H1 (cell line): ENCODE data around the gene GAGE12D. TPM values are rescaled to one million over a fixed set of nuclear protein-coding genes. Genes with fewer than 3 reads are reported as not detected.
"Not testable (repeated sequence)": the region's sequence is repeated elsewhere in the genome, so short reads cannot be mapped to it uniquely, and the experiment has no call there.

Experiments
- CTCF ChIA-PET: fragments of 300-600 bp; sonication (Branson Sonifier 250); formaldehyde crosslinking; loops from one replicate; lab custom pipeline; 2021; ENCODE audit not compliant: partially characterized antibody; lab: Charles Lee
- POLR2A ChIA-PET: fragments of 300-600 bp; sonication (Branson Sonifier 250); formaldehyde crosslinking; loops from one replicate; lab custom pipeline; 2021; ENCODE audit warnings: inconsistent platforms; ENCODE audit not compliant: partially characterized antibody; lab: Charles Lee
- DNase-seq, 2 experiments: peaks; one replicate each; pipeline versions ENCODE4 v3.0.0 to v3.0.0-alpha.2; 2010 to 2022; ENCODE audit warnings: low spot score in 2 of 2, low read depth in 1 of 2, mixed read lengths in 1 of 2
- FAIRE-seq: peaks from 2 replicates; lab custom pipeline; 2011; peaks lifted over from hg19 to GRCh38; lab: Jason Lieb, UNC
- H2AFZ ChIP-seq: 2 replicates; pipeline ENCODE4 v1.8.1; 2012; ENCODE audit warnings: low read length, inconsistent platforms
- H2AK5ac ChIP-seq: 2 replicates; pipeline ENCODE4 v1.6.1; 2013; ENCODE audit warnings: low read depth, low read length
- H2BK120ac ChIP-seq: replicated peaks from 2 replicates; pipeline ENCODE3; 2013; ENCODE audit warnings: low read depth, low read length, inconsistent platforms
- H2BK12ac ChIP-seq: 2 replicates; pipeline ENCODE4 v1.6.1; 2013; ENCODE audit warnings: low read depth, low read length
- H2BK15ac ChIP-seq: 2 replicates; pipeline ENCODE4 v1.6.1; 2013; ENCODE audit warnings: low read length
- H2BK20ac ChIP-seq: 2 replicates; pipeline ENCODE4 v1.6.1; 2013; ENCODE audit warnings: low read length
- H2BK5ac ChIP-seq: 2 replicates; pipeline ENCODE4 v1.6.1; 2013; ENCODE audit warnings: low read depth, low read length
- H3K14ac ChIP-seq: 2 replicates; pipeline ENCODE4 v1.6.1; 2013; ENCODE audit warnings: inconsistent platforms; ENCODE audit not compliant: insufficient read length
- H3K18ac ChIP-seq: 2 replicates; pipeline ENCODE4 v1.6.1; 2013; ENCODE audit warnings: low read length; ENCODE audit errors: extremely low read depth
- H3K23ac ChIP-seq: 2 replicates; pipeline ENCODE4 v1.6.1; 2013; ENCODE audit warnings: inconsistent platforms; ENCODE audit not compliant: insufficient read length
- H3K23me2 ChIP-seq: 2 replicates; pipeline ENCODE4 v1.6.1; 2013; ENCODE audit warnings: low read depth, low read length
- H3K27ac ChIP-seq: 2 replicates; pipeline ENCODE4 v1.6.1; 2011; ENCODE audit warnings: low read depth, low read length, inconsistent platforms
- H3K27me3 ChIP-seq, 4 experiments: replicated peaks in 1 of 4; 1 replicate in 1 of 4; 2 replicates in 3 of 4; pipeline versions ENCODE4 v1.6.1 to v1.8.1; 2011 to 2013; ENCODE audit warnings: low read length in 3 of 4, mild to moderate bottlenecking in 3 of 4, inconsistent platforms in 2 of 4, mixed read lengths in 2 of 4, moderate library complexity in 1 of 4; ENCODE audit not compliant: control insufficient read depth in 3 of 4, insufficient read depth in 3 of 4; ENCODE audit errors: extremely low read depth in 1 of 4
- H3K36me3 ChIP-seq, 4 experiments: 2 replicates each; pipeline versions ENCODE4 v1.6.1 to v1.8.1; 2011 to 2013; ENCODE audit warnings: mild to moderate bottlenecking in 4 of 4, low read length in 3 of 4, moderate library complexity in 2 of 4, control low read depth in 1 of 4, inconsistent platforms in 1 of 4; ENCODE audit not compliant: insufficient read depth in 4 of 4, control insufficient read depth in 2 of 4
- H3K4ac ChIP-seq: replicated peaks from 2 replicates; pipeline ENCODE3; 2013; ENCODE audit warnings: low read length, low read depth, mixed read lengths, inconsistent platforms; ENCODE audit not compliant: insufficient read length
- H3K4me1 ChIP-seq, 4 experiments: replicated peaks in 1 of 4; 1 replicate in 1 of 4; 2 replicates in 3 of 4; pipeline versions ENCODE4 v1.6.1 to v1.8.1; 2011 to 2013; ENCODE audit warnings: low read length in 3 of 4, inconsistent platforms in 2 of 4, mixed read lengths in 1 of 4; ENCODE audit not compliant: insufficient read depth in 4 of 4, control insufficient read depth in 3 of 4
- H3K4me2 ChIP-seq, 2 experiments: 2 replicates each; pipeline versions ENCODE4 v1.6.1 to v1.8.1; 2011 to 2013; ENCODE audit warnings: low read depth in 2 of 2, low read length in 2 of 2, control low read depth in 1 of 2, inconsistent platforms in 1 of 2, mild to moderate bottlenecking in 1 of 2; ENCODE audit not compliant: insufficient read depth in 1 of 2
- H3K4me3 ChIP-seq, 4 experiments: fragments of 200-600, 300-600 bp in 1 of 4; sonication (generic), shearing (Covaris generic), sonication (Bioruptor Twin) in 1 of 4; 2 replicates each; pipeline versions ENCODE4 v1.5.1 to v1.8.1; 2011 to 2016; ENCODE audit warnings: low read length in 4 of 4, low read depth in 3 of 4, control low read depth in 2 of 4, inconsistent platforms in 2 of 4, mild to moderate bottlenecking in 2 of 4, mixed read lengths in 1 of 4, moderate library complexity in 1 of 4; ENCODE audit not compliant: insufficient read depth in 2 of 4; ENCODE audit errors: extremely low read depth in 1 of 4
- H3K56ac ChIP-seq: replicated peaks from 2 replicates; pipeline ENCODE3; 2013; ENCODE audit warnings: low read depth, mild to moderate bottlenecking, mixed read lengths, low read length, inconsistent platforms; ENCODE audit not compliant: insufficient read length
- H3K79me1 ChIP-seq: 2 replicates; pipeline ENCODE4 v1.6.1; 2013; ENCODE audit warnings: low read depth, low read length, control low read depth
- H3K79me2 ChIP-seq, 2 experiments: 2 replicates each; pipeline versions ENCODE4 v1.6.1 to v1.8.1; 2012 to 2013; ENCODE audit warnings: low read length in 2 of 2, mild to moderate bottlenecking in 2 of 2, inconsistent platforms in 1 of 2; ENCODE audit not compliant: insufficient read depth in 2 of 2, control insufficient read depth in 1 of 2
- H3K9ac ChIP-seq, 4 experiments: replicated peaks in 1 of 4; 1 replicate in 1 of 4; 2 replicates in 3 of 4; pipeline versions ENCODE4 v1.6.1 to v1.8.1; 2011 to 2013; ENCODE audit warnings: low read depth in 3 of 4, low read length in 3 of 4, control low read depth in 2 of 4, mild to moderate bottlenecking in 2 of 4, moderate library complexity in 2 of 4, inconsistent platforms in 1 of 4; ENCODE audit errors: extremely low read depth in 1 of 4
- H3K9me3 ChIP-seq, 2 experiments: 2 replicates each; pipeline versions ENCODE4 v1.6.1 to v1.8.1; 2012 to 2013; ENCODE audit warnings: mild to moderate bottlenecking in 2 of 2, moderate library complexity in 2 of 2, control low read depth in 1 of 2, inconsistent platforms in 1 of 2, low read depth in 1 of 2, low read length in 1 of 2, mixed read lengths in 1 of 2; ENCODE audit not compliant: insufficient read depth in 2 of 2
- H4K20me1 ChIP-seq, 2 experiments: replicated peaks in 1 of 2; 2 replicates each; pipeline versions ENCODE3 to v1.8.1; 2011 to 2013; ENCODE audit warnings: inconsistent platforms in 2 of 2, low read length in 2 of 2, mild to moderate bottlenecking in 1 of 2; ENCODE audit not compliant: insufficient read depth in 2 of 2, control insufficient read depth in 1 of 2
- H4K5ac ChIP-seq: 2 replicates; pipeline ENCODE4 v1.6.1; 2013; ENCODE audit warnings: low read length, low read depth, mixed read lengths, inconsistent platforms; ENCODE audit not compliant: insufficient read length
- H4K8ac ChIP-seq: 2 replicates; pipeline ENCODE4 v1.8.0; 2013; ENCODE audit warnings: mild to moderate bottlenecking, moderate library complexity, low read length, inconsistent platforms; ENCODE audit not compliant: insufficient read depth; ENCODE audit errors: extremely low read depth
- H4K91ac ChIP-seq: replicated peaks from 2 replicates; pipeline ENCODE3; 2013; ENCODE audit warnings: low read length, mixed read lengths, inconsistent platforms; ENCODE audit not compliant: insufficient read length
- WGBS, 2 experiments: shearing (Covaris generic) in 1 of 2; methylation state at CpG; one replicate each; pipeline versions ENCODE4 v1.1.6 to v1.1.7; 2013 to 2015; ENCODE audit warnings: low lambda C conversion rate in 2 of 2, mixed read lengths in 2 of 2, inconsistent platforms in 1 of 2, low coverage in 1 of 2, missing lambda C conversion rate in 1 of 2; ENCODE audit not compliant: insufficient replicate concordance in 2 of 2, insufficient coverage in 1 of 2, insufficient read length in 1 of 2; ENCODE audit errors: extremely low coverage in 1 of 2, missing lambda C conversion rate in 1 of 2; 5-methylcytosine and 5-hydroxymethylcytosine counted together
- polyA plus RNA-seq, 7 experiments: library from polyadenylated mRNA; depleted of rRNA in 3 of 7; stranded (reverse) in 5 of 7; unstranded in 2 of 7; fragments of >200 nt in 5 of 7; fragments of 200-250 nt in 2 of 7; gene quantifications; 1 replicate in 5 of 7; 2 replicates in 1 of 7; 4 replicates in 1 of 7; pipeline versions ENCODE4 v1.2.1 to v1.2.3, GENCODE V29; 2011 to 2013; ENCODE audit warnings: missing spikeins in 2 of 7, mixed read lengths in 2 of 7
- total RNA-seq: library from RNA; stranded (reverse); fragmentation: NEBNext Ultra II Directional; extraction: Animal tissue kit (Norgen Biotek cat#: 25700); gene quantifications from 2 replicates; pipeline ENCODE4 v1.2.1, GENCODE V29; 2021

The GAGE12D gene
- total and polyA plus RNA-seq, 2 of the 8 experiments (the other 6 are each of a cell fraction or from before 2014, with no cell fraction given): not detected

DNA sequence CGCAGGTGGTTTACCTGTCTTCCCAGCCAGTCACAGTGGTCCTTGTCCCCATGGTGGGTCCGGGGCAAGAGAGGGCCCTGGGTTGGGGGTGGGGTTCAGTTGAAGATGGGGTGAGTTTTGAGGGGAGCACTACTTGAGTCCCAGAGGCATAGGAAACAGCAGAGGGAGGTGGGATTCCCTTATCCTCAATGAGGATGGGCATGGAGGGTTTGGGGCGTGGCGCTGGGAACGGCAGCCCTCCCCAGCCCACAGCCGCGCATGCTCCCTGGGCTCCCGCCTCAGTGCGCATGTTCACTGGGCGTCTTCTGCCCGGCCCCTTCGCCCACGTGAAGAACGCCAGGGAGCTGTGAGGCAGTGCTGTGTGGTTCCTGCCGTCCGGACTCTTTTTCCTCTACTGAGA, 9.5 kb downstream of the GAGE12D start, which contains the start of gene GAGE12E:
Gene GAGE12E, plus strand, starts transcription at position 301 of the 400 bp plus-strand sequence. CDS start 1,155 bp downstream, outside the sequence.
- no CpG with 5 or more reads among the region's 16 CpGs for WGBS, 2 experiments
- H4K91ac ChIP-seq, H2BK20ac ChIP-seq, DNase-seq, H3K9ac ChIP-seq, CTCF ChIA-PET, H2BK120ac ChIP-seq, H3K18ac ChIP-seq, H4K20me1 ChIP-seq, H3K27ac ChIP-seq, FAIRE-seq, H3K23me2 ChIP-seq, H2AFZ ChIP-seq, H2AK5ac ChIP-seq, H4K5ac ChIP-seq, H3K79me1 ChIP-seq, H4K8ac ChIP-seq, H2BK15ac ChIP-seq, H3K4me2 ChIP-seq, H3K4me3 ChIP-seq, H3K56ac ChIP-seq, H2BK5ac ChIP-seq, H2BK12ac ChIP-seq, H3K14ac ChIP-seq, H3K27me3 ChIP-seq, H3K36me3 ChIP-seq, POLR2A ChIA-PET, H3K4ac ChIP-seq, H3K79me2 ChIP-seq, H3K23ac ChIP-seq, H3K4me1 ChIP-seq, H3K9me3 ChIP-seq: not testable (repeated sequence)

- H4K5ac ChIP-seq, H2BK12ac ChIP-seq, H3K23ac ChIP-seq, H3K27ac ChIP-seq, H4K8ac ChIP-seq, H2BK5ac ChIP-seq, H4K20me1 ChIP-seq, H3K4ac ChIP-seq, H2BK120ac ChIP-seq, H2BK15ac ChIP-seq, H3K79me1 ChIP-seq, H3K4me2 ChIP-seq, H3K23me2 ChIP-seq, H2AK5ac ChIP-seq, H3K36me3 ChIP-seq, POLR2A ChIA-PET, H3K56ac ChIP-seq, H3K14ac ChIP-seq, CTCF ChIA-PET, H3K79me2 ChIP-seq, H3K9ac ChIP-seq, H2AFZ ChIP-seq, H3K18ac ChIP-seq, H3K27me3 ChIP-seq, H3K9me3 ChIP-seq, H3K4me1 ChIP-seq, H2BK20ac ChIP-seq, DNase-seq, H4K91ac ChIP-seq, FAIRE-seq, H3K4me3 ChIP-seq: not testable (repeated sequence)
- no CpG with 5 or more reads among the region's 16 CpGs for WGBS, 2 experiments
These were observed 19.0 kb downstream of the GAGE12D start, which contains the start of gene GAGE12F for GRCh38 chrX:49560542-49560941. GAGE12F (plus strand) TSS chrX:49560842; CDS start chrX:49561997, 1,155 bp downstream.
